HG02981 (cell line): ENCODE measurements around the gene NUMBL.

Source experiments
- ATAC-seq: cut with Tn5 transposase; IDR thresholded peaks from one replicate; pipeline ENCODE4 v1.9.1; 2021; ENCODE audit warnings: mild to moderate bottlenecking, moderate library complexity; ENCODE audit not compliant: unreplicated experiment

NUMBL gene

GRCh38 chr19:40691421-40692211 is 1.2 kb upstream of the NUMBL start:
- no peak for ATAC-seq

DNA sequence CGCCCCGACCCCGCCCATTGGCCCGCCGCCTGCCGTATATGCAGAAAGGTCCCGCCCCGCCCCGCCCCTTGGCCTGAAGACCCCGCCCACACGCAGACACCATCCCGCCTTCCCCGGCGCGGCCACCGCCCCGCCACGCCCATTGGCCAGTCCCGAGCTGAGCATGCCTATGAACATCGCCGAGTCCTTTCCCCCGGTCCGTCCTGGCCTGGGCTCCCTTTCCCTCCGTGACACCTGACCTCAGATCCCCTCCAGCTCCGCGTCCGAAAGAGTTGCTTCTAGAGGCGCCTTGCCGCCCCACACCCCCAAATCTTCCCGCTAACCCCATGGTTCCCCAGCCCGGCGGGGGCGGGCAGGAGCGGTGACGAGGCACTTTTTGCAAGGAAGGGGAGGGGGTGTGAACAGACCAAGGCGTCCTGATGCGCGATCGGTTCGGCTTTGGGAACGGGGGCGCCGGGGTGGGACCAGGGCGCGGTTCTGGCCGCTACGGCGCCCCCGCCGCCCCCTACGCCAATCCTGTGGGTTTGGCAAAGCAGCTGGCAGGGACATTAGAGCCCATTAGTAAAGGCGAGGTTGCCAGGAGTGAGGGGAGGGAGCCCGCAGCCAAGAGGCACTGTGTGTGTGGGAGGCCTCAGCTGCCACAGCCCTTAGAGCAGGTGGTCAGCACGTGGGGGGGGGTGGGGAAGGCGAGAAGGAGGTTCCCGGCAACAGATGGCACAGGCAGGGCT is 406 bp upstream of the NUMBL start:
- ATAC-seq: no peak

GRCh38 chr19:40689339-40690049 is 957 bp downstream of the NUMBL start:
- no peak for ATAC-seq

GRCh38 chr19:40688987-40689338 is 1.5 kb downstream of the NUMBL start:
- no peak for ATAC-seq

DNA sequence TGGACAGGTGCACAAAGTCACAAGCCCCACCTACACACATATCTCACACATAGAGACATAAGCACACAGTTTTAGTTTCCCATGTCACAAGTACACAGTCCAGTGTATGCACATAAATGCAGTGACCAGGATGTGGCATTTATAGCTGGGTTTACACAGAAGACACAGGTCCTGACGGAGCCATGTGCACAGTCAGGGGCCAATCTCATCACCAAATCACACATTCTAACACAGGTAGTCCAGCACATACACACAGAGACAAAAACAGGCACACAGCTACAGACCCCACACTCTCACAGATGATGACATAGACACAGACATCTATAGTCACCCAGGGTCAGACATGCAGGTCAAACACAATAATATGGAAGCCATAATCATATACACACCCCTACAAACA is 2.1 kb downstream of the NUMBL start:
- ATAC-seq: no peak

GRCh38 chr19:40687525-40688016 is 2.9 kb downstream of the NUMBL start:
- ATAC-seq: no peak

DNA sequence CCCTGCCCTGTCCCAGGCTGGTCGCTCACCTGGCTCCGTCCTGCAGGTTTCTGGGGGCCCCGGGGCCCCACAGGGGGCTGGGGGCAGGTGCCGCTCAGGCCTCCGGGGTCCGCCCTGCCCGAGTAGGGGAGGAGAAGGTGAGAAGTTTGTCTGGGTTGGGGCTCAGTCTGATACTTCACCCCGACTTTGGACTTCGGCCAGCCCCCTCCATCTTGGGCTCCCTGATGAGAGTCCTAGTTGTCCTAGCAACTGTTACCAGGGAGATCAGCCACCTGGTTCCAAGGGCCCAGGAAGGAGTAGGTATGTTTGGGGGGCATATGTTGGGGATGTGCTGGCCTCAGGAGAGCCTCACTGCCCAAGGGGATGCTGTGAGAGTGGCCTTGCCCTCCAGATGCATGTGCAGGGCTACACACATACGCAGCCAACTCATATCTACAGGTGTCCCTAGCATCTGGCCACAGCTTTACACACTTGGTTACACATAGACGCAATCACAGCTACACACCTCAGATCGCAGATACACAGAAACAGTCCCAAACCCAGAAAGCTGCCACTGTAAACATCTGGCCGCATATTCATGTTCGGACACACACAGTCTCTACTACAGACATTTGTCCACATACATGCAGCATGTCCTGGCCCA is 3.4 kb downstream of the NUMBL start:
- ATAC-seq: no peak

GRCh38 chr19:40685563-40685962 is 4.9 kb downstream of the NUMBL start:
- ATAC-seq: no peak

GRCh38 chr19:40685016-40685526 is 5.4 kb downstream of the NUMBL start:
- no peak for ATAC-seq

DNA sequence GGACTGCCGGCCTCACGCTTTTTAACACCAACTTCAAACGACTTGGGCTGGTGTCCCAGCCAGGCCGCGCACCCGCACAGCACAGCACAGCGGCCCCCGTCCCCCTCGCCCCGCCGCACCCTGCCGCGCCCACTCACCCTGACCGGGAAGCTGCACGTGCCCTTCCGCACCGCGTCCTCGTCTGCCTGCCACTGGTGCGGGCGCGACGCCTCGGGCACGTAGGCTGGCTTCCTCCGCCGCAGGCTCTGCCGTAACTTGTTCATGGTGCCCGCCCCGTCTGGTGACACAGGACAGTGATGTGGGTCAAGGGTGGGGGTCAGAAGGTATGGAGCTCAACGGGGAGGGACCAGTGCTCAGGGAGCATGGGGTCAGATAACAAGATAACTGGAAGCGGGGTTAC is 6.2 kb downstream of the NUMBL start:
- no peak for ATAC-seq

DNA sequence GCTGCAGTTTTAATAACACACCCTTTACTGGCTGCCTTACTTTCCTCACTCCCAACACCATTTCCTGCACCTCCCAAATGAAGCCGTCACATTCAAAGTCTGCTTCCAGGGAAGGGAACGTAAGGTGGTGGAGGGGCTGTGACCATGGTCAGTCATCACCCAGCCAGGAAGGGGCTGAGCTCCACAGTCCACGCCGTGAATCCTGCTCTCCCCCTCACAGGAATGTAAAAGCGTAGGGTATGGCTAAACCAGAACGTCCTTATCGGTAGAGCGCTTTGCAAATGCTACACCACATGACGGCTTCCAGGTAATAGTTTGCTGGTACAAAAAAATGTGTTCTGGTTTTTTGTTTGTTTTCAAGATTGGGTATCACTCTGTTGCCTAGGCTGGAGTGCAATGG is 7.0 kb downstream of the NUMBL start:
- ATAC-seq: no peak

GRCh38 chr19:40682431-40682964 is 8.0 kb downstream of the NUMBL start:
- no peak for ATAC-seq

DNA sequence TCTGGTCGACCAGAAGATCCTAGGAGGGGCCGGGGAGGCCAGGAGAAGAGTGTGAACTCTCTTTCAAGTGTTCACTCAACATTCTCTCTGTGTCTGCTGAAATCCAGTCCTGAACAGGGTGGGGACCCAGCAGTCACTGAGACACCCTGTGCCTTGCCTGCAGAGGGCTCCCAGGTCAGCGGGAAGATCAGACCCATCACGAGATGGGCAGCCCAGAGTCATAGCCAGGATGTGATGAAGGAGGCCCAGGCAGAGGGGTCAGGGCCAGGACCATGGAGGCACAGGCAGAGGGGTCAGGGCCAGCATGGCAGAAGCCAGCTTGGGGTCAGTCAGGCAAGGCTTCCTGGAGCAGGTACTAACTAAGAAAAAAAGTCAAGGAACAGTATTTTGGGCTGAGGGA is 9.4 kb downstream of the NUMBL start:
- no peak for ATAC-seq

DNA sequence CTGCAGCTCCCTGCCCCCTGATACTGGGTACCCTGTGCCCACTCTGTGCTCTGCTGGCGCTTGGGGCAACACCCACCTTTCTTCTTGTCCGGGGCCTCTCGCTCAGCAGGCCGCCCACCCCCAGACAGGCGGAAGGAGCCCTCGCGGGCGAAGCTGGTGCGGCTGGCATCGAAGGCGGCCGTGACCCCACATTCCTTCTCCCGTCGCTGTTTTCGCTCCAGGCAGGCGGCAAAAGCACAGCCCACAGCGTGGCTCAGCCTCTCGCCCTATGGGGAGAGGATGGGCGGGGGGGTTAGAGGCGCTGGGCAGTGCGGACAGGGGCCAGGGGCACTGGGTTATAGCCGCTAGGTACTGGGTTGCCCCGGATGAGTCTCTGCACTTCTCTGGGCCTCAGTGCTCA is 13.3 kb downstream of the NUMBL start:
- ATAC-seq: no peak

DNA sequence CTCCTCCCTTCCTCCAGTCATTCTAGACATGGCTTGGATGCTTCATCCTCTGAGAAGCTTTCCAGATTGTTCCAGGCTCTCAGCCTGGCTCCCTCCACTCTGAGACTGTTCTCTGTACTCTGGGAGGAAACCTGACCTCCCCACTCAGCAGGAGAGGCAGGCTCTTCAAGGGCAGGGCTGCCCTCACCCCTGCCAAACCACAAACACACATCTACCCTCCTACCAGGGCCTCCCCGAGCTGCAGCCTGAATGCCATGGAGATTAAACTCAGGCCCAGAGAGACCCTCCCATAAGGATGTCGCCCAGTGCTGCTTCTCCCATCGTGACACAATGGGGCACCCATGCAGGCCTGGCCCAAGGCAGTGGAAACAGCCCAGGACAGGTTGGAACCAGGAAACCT is 16.2 kb downstream of the NUMBL start:
- ATAC-seq: no peak

DNA sequence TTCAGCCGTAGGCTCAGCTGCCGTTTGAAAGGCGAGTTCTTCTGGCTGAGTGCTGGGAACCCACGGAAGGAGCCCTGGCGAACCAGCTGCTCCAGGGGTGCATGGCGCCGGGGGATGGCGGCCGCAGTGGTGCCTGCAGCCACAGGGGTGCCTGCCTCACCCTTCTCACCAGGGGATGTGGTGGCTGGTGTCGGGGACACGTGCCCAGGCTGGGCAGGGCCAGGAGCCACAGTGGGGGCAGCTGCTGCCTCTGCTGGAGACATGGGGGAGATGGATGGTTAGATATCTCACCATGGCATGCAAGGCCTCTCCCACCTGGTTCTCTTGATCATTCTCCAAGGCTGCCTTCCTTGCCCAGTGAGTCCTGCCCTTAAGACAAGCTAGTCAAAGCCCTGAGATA is 17.1 kb downstream of the NUMBL start:
- ATAC-seq: no peak

DNA sequence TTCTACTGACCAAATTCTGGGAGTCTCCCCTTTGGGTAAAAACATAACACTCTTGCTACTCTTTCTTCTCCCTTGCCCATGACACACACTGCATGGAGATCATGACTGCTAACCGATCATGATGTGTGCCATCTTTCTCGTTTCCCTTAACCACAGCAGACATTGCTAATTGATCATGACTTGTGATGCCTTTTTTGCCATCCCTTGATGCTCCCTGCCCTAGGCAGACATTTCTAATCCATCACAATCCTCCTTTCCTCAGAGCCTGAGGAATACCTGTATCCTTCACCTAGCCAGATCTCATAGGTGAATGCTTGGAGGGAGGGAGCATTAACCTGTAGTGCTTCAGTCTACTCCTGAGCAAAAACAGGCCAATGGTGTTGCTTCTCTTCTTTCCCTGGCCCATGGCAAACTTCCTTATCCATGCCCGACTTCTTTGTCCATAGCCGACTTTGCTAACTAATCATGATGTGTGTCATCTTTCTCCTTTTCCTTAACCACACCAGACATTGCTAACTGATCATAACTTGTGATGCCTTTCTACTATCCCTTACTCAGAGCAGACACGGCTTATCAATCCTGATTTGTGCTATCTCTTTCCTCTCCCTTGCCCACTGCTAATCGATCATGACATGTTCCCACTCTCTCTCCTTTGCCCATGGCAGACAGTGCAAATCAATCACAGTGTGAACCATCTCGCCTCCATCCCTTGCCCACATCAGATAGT is 17.7 kb downstream of the NUMBL start:
- ATAC-seq: no peak

- ATAC-seq: no peak
Observed at GRCh38 chr19:40672038-40672437, 18.4 kb downstream of the NUMBL start.

DNA sequence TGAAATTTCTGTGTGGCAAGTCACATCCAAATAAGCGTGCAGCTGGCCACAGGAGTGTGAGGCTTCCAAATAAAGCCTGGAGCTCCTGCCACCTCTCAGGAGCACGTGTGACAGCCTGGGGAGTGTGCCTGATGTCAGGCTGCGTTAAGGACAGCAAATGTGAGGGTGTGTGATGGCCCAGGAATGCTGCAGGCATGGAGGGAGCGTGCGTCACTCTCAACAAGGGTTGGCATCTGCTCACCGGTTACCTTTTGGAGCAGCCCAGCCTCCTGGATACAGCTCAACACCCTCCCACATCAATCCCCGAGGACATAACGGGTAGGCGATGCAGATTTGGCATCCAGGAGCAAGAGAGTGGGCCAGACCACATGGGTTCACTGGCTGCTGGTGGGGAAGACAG is 19.0 kb downstream of the NUMBL start:
- no peak for ATAC-seq

DNA sequence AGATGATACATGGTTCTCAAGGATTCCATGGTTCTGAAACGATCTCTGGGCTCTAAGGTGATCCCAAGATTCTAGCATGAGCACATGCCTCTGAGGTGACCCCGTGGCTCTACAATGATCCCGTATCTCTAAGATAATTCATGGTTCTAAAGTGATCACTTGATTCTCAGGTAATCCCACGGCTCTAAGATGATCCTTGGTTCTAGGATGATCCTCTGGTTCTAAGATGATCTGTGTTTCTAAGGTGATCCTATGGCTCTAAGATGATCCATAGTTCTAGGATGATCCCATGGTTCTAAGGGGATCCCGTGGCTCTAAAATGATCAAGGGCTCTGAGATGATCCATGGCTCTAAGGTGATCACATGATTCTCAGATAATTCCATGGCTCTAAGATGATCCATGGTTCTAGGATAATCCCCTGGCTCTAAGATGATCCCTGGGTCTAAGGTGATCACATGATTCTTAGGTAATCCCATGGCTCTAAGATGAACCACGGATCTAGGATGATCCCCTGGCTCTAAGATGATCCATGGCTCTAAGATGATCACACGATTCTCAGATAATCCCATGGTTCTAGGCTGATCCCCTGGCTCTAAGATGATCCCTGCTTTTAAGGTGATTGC is 21.3 kb downstream of the NUMBL start:
- no peak for ATAC-seq
